Measurements from ENCODE around the gene SLC25A47.
"Not testable (repeated sequence)": the region's sequence is repeated elsewhere in the genome, so short reads cannot be mapped to it uniquely, and the experiment has no call there.

The SLC25A47 gene

DNA sequence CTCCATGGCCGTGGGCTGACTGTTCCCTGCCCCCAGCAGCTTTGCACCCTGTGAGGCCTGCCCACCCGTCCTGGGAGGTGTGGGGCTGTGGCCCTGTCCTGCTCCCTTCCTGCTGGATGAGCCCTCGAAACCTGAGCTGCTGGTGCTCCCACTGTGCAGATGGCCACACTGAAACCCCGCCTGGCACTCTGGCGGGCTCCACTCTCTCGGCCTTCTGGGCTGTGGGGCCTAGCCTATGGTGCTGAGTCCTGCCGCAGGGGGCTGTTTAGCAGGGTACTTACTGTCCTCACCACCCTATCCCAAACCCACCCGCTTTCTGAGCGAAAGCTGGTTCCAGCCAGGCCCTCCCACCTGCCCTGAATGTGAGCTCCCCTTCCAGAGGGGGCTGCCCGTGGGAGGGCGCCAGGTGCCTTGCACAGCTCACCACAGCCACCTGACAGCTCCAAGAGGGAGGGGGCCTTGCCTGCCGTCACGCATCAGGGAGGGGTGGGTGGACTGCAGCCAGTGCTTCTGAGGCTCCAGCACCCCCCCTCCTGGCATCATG is 7.3 kb downstream of the SLC25A47 start:
- DNase-seq (ENCODE audit: insufficient read length) (no peak), FAIRE-seq (no peak)
- no peak for TF ChIP-seq TAF1 (IDR thresholded peaks at IDR 0.05; ENCODE audit: borderline replicate concordance, low read depth, low read length)
- no peak for TF ChIP-seq POLR2AphosphoS5 (IDR thresholded peaks at IDR 0.05; ENCODE audit: low read depth, low read length)
- TF ChIP-seq POLR2A (IDR thresholded peaks at IDR 0.05; ENCODE audit: low read depth, low read length): no peak

DNA sequence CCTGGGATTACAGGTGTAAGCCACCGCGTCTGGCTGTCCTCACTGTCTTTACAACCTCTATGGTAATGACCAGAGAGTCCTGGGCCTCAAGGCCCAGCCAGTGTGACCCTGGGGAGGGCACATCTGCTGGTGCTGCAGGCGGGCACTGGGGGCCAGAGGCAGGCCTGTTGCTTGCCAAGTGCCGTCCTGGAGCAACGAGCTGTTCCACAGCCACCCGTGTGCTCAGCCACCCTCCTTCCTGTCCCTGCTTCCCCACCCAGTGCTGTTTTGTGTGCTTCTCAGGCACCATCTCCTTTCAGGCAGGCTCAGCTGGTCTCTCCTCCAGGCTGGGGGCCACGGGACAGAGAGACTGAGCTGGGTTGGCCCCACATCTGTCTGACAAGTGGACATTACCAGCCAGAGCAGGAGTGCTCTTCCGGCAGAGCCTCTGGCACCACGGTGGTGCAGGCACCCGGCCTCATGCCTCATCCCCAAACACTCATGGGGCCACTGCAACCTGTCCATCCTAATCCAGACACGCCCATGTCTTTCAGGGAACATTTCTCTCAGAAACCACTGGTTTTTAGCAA is 9.0 kb downstream of the SLC25A47 start:
- DNase-seq (ENCODE audit: insufficient read length) (no peak), FAIRE-seq (no peak)
- TF ChIP-seq POLR2AphosphoS5 (IDR thresholded peaks at IDR 0.05; ENCODE audit: low read depth, low read length) (no peak), POLR2A (IDR thresholded peaks at IDR 0.05; ENCODE audit: low read depth, low read length) (no peak), TAF1 (IDR thresholded peaks at IDR 0.05; ENCODE audit: borderline replicate concordance, low read depth, low read length) (no peak)

DNA sequence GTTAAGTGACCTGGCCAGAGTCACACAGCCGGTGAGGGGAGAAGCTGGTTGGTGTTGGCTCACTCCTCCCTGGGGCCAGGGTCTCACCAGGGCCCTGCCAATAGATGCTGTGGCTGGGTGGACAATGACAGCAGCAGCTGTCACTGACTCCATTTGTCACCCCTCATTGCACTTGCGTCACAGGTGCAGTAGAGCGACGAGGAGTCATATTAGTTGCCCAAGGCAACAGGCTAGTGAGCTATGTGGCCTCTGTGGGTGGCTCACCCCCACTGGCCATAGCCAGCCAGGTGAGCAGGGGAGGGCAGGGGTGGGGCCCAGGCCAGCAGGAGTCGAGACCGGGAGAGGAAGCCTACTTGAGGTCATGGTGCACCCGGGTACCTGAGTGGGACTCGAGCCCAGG is 9.7 kb downstream of the SLC25A47 start:
- FAIRE-seq: peak; percentile 27
- TF ChIP-seq POLR2AphosphoS5 (IDR thresholded peaks at IDR 0.05; ENCODE audit: low read depth, low read length): peak; percentile 38
- TF ChIP-seq POLR2A (IDR thresholded peaks at IDR 0.05; ENCODE audit: low read depth, low read length): no peak
- TF ChIP-seq TAF1 (IDR thresholded peaks at IDR 0.05; ENCODE audit: borderline replicate concordance, low read depth, low read length): no peak
- DNase-seq (ENCODE audit: insufficient read length): no peak

DNA sequence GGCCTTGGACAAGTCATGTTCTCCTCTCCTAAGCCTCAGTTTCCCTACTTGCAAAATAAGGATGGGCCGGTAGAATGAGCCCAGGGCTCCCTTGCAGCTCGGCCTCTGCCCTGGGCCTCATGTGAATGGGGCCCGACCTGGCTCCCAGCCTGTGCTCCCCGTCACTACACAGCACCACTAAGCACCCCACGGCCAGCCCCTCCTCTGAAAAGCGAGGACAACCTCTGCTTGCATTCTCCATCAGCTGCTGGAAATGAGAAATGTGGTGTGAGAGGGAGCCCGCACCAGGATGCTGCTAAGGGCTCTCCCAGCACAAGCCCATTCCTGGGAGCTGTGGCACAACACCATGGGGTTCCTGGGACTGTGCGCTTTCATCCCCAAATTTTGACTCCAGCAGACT is 10.2 kb downstream of the SLC25A47 start:
- FAIRE-seq (no peak), DNase-seq (ENCODE audit: insufficient read length) (no peak)
- TF ChIP-seq TAF1 (IDR thresholded peaks at IDR 0.05; ENCODE audit: borderline replicate concordance, low read depth, low read length): no peak
- no peak for TF ChIP-seq POLR2AphosphoS5 (IDR thresholded peaks at IDR 0.05; ENCODE audit: low read depth, low read length)
- TF ChIP-seq POLR2A (IDR thresholded peaks at IDR 0.05; ENCODE audit: low read depth, low read length): no peak

DNA sequence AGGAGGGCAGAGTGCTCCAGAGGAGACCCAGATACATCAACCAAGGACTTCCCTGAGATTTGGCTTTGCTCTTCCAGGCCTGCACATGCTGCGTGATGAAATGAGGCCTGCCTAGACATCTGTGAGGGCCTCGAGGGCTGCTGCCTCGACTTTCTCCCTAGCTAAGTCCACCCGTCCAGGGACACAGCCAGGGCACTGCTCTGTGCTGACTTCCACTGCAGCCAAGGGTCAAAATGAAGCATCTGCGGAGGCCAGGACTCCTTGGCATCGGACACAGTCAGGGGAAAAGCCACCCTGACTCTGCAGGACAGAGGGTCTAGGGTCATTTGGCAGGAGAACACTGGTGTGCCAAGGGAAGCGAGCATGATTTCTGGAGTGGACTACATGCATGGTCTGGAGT is 10.7 kb downstream of the SLC25A47 start:
- DNase-seq (ENCODE audit: insufficient read length): no peak
- FAIRE-seq: no peak

DNA sequence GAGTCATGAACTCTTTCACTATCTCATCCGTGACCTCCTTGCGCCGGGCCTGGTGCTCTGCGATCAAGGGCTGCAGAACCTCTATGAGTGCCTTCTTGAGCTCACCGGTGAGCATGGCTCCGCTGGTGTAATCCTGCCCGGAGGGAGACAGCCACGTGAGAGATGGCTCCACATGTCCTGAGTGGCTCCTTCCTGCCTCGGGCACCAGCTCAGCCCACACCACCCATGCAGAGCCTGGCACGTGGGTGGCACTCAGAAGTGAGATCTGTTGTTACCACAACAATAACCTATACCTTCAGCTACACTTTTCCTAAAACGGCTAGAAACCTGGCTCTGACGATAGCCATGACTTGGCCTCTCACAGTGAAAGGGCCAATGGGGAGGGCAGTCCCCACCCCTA is 11.8 kb downstream of the SLC25A47 start:
- no peak for FAIRE-seq
- DNase-seq (ENCODE audit: insufficient read length): peak; percentile 19
- TF ChIP-seq TAF1 (IDR thresholded peaks at IDR 0.05; ENCODE audit: borderline replicate concordance, low read depth, low read length): no peak
- TF ChIP-seq POLR2AphosphoS5 (IDR thresholded peaks at IDR 0.05; ENCODE audit: low read depth, low read length): no peak
- no peak for TF ChIP-seq POLR2A (IDR thresholded peaks at IDR 0.05; ENCODE audit: low read depth, low read length)

More for the DNA sequence above, 10.7 kb downstream of the SLC25A47 start:
- no peak for TF ChIP-seq TAF1 (IDR thresholded peaks at IDR 0.05; ENCODE audit: borderline replicate concordance, low read depth, low read length)
- no peak for TF ChIP-seq POLR2AphosphoS5 (IDR thresholded peaks at IDR 0.05; ENCODE audit: low read depth, low read length)
- no peak; the same call in 1 of the 2 replicates for TF ChIP-seq POLR2A (IDR thresholded peaks at IDR 0.05; ENCODE audit: low read depth, low read length)

DNA sequence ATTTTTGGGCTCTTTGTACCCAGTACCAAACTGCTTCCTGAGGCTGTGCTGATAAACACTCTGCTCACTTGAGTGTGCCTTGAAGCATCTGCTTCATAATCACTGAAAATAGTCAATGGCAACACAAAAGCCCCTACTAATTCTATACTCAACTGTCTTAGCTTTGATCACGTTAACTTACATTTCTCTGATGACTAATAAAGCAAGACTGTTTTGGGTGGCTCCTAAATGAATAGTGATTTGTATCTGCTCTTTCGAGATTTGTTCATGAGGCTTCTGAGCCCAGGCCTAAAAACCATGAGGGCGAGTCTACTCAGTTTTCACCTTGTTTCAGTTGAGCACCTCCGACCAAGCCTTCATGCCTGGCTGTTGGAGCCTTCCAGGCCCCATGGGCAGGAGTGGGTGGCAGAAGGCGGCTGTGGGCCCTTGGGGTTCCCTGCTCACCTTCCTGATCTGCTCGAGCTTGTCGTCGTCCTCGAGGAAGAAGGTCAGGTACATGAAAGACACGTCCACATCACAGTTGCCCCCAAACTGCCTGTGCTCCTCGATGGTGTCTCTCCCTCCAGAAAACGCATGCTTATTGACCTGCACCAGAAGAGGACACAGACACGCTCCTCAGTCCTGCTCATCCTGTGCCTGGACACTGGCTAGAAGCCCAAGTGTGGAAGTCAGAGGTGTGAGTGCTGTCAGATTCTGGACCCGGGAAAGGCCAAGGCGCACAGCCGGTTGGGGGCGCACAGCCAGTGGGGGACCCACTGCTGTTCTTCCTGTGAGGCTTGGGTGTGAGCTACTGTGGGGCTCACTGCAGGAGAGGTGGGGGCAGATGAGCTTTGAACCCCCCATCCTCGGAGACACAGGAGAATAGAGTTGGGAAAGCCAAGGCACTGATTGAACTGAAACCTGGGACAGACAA is 13.7 kb downstream of the SLC25A47 start:
- peak; percentile 19 for DNase-seq (ENCODE audit: insufficient read length)

DNA sequence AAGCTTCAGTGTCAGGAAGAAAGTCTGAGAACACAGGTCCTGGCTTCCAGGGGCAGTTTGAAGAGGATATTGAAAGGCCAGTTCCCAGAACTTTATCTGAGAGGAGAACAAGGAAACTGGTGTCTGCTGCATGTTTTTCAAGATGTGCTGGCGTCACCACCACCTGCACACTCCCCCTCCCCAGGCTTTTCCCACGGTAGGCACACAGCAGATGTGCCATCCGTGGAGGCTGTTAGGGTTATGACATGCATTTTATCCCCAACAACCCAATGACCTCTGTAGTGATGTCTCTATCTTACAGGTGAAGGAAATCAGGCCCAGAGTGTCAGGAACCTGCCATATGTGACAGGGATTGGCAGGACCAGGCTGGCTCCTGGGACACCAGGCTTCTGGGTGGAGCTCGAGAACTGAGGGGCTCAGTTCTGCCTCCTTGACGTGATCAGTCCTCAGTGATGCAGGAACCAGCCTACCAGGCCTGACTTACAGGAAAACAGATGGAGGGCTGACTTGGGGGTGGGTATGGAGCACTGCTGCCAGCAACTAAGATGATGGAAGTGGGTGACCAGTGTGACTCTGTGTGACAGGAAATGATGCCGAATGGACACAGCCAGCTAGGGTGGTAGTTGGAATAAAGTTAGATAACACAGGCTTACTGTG is 16.8 kb downstream of the SLC25A47 start:
- TF ChIP-seq POLR2A (IDR thresholded peaks at IDR 0.05; ENCODE audit: low read depth, low read length) (no peak), POLR2AphosphoS5 (IDR thresholded peaks at IDR 0.05; ENCODE audit: low read depth, low read length) (no peak), TAF1 (IDR thresholded peaks at IDR 0.05; ENCODE audit: borderline replicate concordance, low read depth, low read length) (no peak)
- no peak for FAIRE-seq
- DNase-seq (ENCODE audit: insufficient read length): no peak

More for the DNA sequence above, 13.7 kb downstream of the SLC25A47 start:
- TF ChIP-seq POLR2A (IDR thresholded peaks at IDR 0.05; ENCODE audit: low read depth, low read length): no peak
- TF ChIP-seq POLR2AphosphoS5 (IDR thresholded peaks at IDR 0.05; ENCODE audit: low read depth, low read length): no peak
- no peak for TF ChIP-seq TAF1 (IDR thresholded peaks at IDR 0.05; ENCODE audit: borderline replicate concordance, low read depth, low read length)
- FAIRE-seq: peak; percentile 57

DNA sequence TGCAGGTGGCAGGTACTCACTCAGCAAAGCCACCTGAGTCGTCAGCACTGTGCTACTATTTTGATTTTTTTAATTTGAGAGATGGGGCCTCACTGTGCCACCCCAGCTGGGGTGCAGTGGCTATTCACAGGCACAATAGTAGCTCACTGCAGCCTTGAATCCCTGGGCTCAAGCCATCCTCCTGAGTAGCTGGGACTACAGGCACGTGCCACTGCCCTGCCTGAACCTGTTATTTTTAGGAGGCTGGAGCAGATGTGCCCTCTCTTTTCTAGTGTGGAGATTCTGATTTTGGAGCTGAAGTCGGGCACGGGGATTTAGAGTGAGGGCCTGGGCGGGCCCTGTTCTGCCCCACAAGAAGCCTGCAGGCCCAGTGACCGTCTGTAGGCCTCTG is 17.3 kb downstream of the SLC25A47 start:
- TF ChIP-seq POLR2AphosphoS5 (IDR thresholded peaks at IDR 0.05; ENCODE audit: low read depth, low read length) (no peak), POLR2A (IDR thresholded peaks at IDR 0.05; ENCODE audit: low read depth, low read length) (no peak), TAF1 (IDR thresholded peaks at IDR 0.05; ENCODE audit: borderline replicate concordance, low read depth, low read length) (no peak)
- no peak for DNase-seq (ENCODE audit: insufficient read length)
- no peak for FAIRE-seq

DNA sequence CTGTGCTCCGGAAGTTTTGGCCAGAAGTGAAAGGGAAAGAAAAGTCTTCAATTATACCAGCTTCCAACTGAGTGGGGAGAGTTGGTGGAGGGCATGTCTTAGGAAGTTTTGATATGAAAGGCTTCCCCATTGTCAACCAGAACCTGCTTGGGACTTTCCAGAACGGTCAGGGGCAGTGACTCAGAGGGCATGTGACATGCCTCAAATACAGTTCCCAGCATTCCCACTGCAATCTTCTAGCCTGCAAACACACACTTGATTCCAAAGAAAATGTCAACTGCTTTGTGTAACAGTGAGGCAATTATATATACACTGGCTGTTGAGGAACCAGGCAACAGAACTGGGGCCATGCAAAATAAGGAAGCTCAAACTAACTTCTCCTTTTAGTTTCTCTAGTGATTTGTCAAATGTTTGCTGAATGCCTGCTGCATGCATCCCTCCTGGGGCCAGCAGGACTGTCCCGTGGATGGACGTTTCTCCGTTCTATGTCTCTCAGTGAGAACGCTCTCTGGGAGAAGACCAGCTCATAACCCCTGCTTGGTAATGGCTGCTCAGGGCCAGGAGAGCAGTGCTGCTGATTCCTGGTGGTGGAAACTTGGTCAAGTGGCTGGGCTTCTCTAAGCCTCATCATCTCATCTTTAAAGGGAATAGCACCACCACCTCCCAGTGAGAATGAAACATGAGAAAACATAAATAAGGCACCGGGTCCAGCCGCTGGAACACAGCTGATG is 18.3 kb downstream of the SLC25A47 start:
- no peak for TF ChIP-seq POLR2A (IDR thresholded peaks at IDR 0.05; ENCODE audit: low read depth, low read length)
- TF ChIP-seq POLR2AphosphoS5 (IDR thresholded peaks at IDR 0.05; ENCODE audit: low read depth, low read length): peak; percentile 46; the same call in 1 of the 2 replicates
- DNase-seq (ENCODE audit: insufficient read length) (no peak), FAIRE-seq (peak; percentile 84)

DNA sequence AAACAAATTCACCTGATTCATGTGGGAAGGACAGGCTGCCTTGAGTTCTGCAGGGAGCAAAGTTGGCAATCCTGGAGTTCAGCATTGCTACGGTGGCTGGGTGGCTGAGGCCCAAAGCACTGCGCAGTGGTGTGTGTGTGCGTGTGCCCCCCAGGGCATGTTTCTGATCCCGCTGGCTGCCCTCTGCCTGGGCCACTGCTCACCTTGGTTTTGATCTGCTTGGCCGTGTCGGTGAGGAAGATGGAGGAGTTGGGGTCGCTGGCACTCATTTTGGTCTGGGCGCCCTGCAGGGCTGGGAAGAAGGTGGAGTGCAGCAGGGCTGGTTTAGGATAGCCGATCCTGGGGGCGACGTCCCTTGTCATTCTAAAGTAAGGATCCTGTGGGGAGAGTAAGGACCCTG is 19.1 kb downstream of the SLC25A47 start:
- FAIRE-seq (no peak), DNase-seq (ENCODE audit: insufficient read length) (no peak)
- TF ChIP-seq POLR2A (IDR thresholded peaks at IDR 0.05; ENCODE audit: low read depth, low read length) (no peak), TAF1 (IDR thresholded peaks at IDR 0.05; ENCODE audit: borderline replicate concordance, low read depth, low read length) (no peak), POLR2AphosphoS5 (IDR thresholded peaks at IDR 0.05; ENCODE audit: low read depth, low read length) (no peak)

DNA sequence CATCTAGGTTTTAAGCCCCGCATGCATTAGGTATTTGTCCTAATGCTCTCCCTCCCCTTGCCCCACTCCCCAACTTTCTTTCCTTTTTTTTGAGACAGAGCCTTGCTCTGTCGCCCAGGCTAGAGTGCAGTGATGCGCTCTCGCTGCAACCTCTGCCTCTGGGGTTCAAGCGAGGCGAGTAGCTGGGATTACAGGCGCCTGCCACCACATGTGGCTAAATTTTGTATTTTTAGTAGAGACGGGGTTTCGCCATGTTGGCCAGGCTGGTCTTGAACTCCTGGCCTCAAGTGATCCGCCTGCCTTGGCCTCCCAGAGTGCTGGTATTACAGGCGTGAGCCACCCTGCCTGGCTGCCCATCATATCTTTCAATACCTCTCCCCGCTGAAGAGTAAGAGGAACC is 19.7 kb downstream of the SLC25A47 start:
- DNase-seq (ENCODE audit: insufficient read length); FAIRE-seq: not testable (repeated sequence)

DNA sequence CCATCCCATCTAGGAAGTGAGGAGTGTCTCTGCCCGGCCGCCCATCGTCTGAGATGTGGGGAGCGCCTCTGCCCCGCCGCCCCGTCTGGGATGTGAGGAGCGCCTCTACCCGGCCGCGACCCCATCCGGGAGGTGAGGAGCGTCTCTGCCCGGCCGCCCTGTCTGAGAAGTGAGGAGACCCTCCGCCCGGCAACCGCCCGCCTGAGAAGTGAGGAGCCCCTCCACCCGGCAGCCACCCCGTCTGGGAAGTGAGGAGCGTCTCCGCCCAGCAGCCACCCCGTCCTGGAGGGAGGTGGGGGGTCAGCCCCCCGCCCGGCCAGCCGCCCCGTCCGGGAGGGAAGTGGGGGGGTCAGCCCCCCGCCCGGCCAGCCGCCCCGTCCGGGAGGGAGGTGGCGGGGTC is 21.5 kb downstream of the SLC25A47 start:
- not testable (repeated sequence) for DNase-seq (ENCODE audit: insufficient read length); FAIRE-seq

Data from GM12892 (cell line).